AG04450 (cell line): ENCODE measurements around the gene BARX2. TPM values are rescaled to one million over a fixed set of nuclear protein-coding genes. Genes with fewer than 3 reads are reported as not detected.

Source experiments
- CTCF ChIA-PET: fragments of 300-600, 350-600 bp; formaldehyde crosslinking; extraction: SDS; loops from one replicate; lab custom pipeline; 2022; ENCODE audit warnings: antibody characterized with exemption, inconsistent platforms; lab: Charles Lee
- POLR2A ChIA-PET: fragments of 350-600 bp; formaldehyde crosslinking; extraction: SDS; loops from one replicate; lab custom pipeline; 2021; ENCODE audit warnings: antibody characterized with exemption, inconsistent platforms; lab: Yijun Ruan, JAX
- DNase-seq: peaks from one replicate; pipeline ENCODE4 v3.0.0-alpha.2; 2011; ENCODE audit warnings: low read depth, low spot score
- H3K27ac ChIP-seq: one replicate; pipeline ENCODE4 v1.5.1; 2012; ENCODE audit warnings: low read depth, low read length, control low read depth
- H3K27me3 ChIP-seq: one replicate; pipeline ENCODE4 v1.6.0; 2012; ENCODE audit warnings: low read length; ENCODE audit not compliant: control insufficient read depth, insufficient read depth
- H3K4me3 ChIP-seq: 2 replicates; pipeline ENCODE4 v1.5.1; 2011; ENCODE audit warnings: mild to moderate bottlenecking, low read depth, low read length, control low read depth
- H3K9me3 ChIP-seq: 2 replicates; pipeline ENCODE4 v1.5.1; 2012; ENCODE audit warnings: low read length; ENCODE audit not compliant: control insufficient read depth, insufficient read depth
- polyA plus RNA-seq: library from polyadenylated mRNA; depleted of rRNA; stranded (reverse); fragments of >200 nt; gene quantifications from 2 replicates; pipeline ENCODE4 v1.2.3, GENCODE V29; 2011
- TF ChIP-seq, protein P1 (sequence below): IDR thresholded peaks from 2 replicates; pipeline ENCODE4 v1.5.1; 2011; ENCODE audit warnings: low read depth, low read length, control low read depth, inconsistent platforms

BARX2 gene
- polyA plus RNA-seq, 1 experiment, result not detected

GRCh38 chr11:129395432-129395831 is 19.8 kb downstream of the BARX2 start:
- CTCF ChIA-PET, result no interaction called here
- H3K9me3 ChIP-seq, result no peaks in the 10 kb centered on the region
- peaks cover 6% of the 10 kb centered on the region for H3K27me3 ChIP-seq
- H3K4me3 ChIP-seq, result no peak overlapping the region
- POLR2A ChIA-PET, result no interaction called here
- DNase-seq, result no peak
- H3K27ac ChIP-seq, result no peak overlapping the region
- TF ChIP-seq, protein P1, sequence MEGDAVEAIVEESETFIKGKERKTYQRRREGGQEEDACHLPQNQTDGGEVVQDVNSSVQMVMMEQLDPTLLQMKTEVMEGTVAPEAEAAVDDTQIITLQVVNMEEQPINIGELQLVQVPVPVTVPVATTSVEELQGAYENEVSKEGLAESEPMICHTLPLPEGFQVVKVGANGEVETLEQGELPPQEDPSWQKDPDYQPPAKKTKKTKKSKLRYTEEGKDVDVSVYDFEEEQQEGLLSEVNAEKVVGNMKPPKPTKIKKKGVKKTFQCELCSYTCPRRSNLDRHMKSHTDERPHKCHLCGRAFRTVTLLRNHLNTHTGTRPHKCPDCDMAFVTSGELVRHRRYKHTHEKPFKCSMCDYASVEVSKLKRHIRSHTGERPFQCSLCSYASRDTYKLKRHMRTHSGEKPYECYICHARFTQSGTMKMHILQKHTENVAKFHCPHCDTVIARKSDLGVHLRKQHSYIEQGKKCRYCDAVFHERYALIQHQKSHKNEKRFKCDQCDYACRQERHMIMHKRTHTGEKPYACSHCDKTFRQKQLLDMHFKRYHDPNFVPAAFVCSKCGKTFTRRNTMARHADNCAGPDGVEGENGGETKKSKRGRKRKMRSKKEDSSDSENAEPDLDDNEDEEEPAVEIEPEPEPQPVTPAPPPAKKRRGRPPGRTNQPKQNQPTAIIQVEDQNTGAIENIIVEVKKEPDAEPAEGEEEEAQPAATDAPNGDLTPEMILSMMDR, result no peak

DNA sequence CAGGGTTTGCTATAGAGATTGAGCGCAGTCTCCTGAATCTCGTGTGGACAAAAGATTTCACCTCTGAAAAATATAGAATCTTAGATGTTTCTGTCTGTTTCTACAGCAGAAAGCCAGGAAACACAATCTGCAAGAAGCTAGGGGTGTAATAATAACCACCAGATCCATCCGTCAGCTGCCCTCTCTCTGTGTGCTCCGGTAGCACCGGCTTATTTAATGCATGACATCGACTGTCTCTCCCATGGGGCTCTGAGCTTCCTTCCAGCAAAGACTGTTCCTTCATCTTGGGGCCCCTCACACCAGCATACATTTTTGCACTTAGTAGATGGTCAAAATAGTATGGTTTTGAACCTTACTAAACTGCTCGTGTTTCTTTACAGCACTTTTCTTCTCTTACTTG is 20.2 kb downstream of the BARX2 start:
- CTCF ChIA-PET, result no interaction called here

DNA sequence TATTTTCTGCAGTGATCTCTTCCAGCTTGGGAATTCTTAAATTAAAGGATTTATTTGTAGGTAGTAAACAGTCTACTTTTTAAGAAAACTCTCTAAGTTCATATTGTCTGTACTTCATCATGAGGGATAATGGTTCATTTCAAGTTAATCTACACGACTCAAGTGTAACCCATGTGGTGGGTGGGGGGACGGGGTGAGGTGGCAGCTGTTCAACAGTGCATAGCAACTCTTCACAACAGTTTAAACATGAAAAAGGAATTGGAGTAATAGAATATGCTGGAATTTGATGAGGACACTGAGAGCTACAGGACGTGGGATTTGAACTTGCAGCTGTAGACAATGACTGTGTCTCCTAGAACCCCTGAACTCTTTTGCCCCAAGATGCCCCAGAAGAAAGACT is 20.8 kb downstream of the BARX2 start:
- TF ChIP-seq, protein P1, result no peak
- ChIA-PET POLR2A (no interaction called here), CTCF (interaction anchor here (0.7 to 0.8 kb wide), 2 partner anchors 32 to 299 kb away, joined by 3 to 6 read pairs; no protein-coding TSS in a partner anchor)
- no peak overlapping the region for H3K27ac ChIP-seq
- H3K4me3 ChIP-seq, result no peak overlapping the region
- no peaks in the 10 kb centered on the region for H3K9me3 ChIP-seq
- no peak for DNase-seq
- H3K27me3 ChIP-seq, result peaks cover 3% of the 10 kb centered on the region

More for the DNA sequence above, 20.2 kb downstream of the BARX2 start:
- POLR2A ChIA-PET, result no interaction called here
- no peaks in the 10 kb centered on the region for H3K9me3 ChIP-seq
- no peak overlapping the region for H3K27ac ChIP-seq
- H3K4me3 ChIP-seq, result no peak overlapping the region
- peaks cover 3% of the 10 kb centered on the region for H3K27me3 ChIP-seq
- TF ChIP-seq, protein P1, result no peak
- no peak for DNase-seq

DNA sequence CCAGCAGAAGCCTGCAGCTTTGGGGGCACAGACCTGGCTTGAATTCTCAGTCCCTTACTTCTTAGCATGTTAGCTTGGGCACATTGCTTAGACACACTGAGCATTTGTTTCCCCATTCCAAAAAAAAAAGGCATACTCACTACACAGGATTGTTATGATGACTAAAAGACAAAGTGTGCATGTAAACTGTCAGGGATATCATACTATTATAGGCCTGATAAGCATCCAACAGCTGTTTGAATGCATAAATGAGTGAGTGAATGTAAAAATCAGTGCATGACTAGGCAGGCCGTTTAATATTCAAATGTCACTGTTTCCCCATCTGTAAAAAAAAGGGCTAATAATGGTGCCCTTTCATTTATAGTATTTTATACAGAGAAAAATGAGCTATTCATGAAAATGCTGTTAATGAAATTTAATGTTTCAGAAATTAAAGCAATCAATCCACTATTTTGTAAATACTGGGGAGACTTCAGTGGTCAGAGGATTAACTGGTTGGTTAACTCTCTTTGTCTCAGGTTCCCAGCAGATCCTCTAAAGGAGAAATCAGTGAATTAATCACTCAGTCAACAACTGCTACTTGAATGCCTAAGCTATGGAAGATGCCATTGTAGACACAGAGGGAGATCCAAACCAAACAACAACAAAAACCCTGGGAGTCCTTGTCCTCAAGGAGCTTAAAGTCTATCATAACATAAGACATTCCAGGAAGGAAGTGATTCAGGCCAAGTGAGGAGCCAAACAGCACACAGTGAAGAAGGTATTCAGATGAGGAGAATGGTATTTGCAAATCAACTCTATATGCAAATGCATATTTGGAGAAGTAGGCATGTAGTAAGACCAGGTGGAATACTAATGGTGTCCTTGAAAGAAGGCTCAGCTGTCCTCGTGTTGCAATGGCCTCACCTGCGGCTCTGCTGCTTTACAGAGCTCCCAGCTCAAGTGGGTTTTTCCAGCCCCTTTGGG is 26.8 kb downstream of the BARX2 start:
- DNase-seq, result no peak
- ChIA-PET CTCF (interaction anchor here (0.8 kb wide), 1 partner anchor 26 kb away, joined by 3 read pairs; no protein-coding TSS in a partner anchor), POLR2A (no interaction called here)
- H3K27me3 ChIP-seq, result peaks cover under 1% of the 10 kb centered on the region
- no peak overlapping the region for H3K27ac ChIP-seq
- H3K9me3 ChIP-seq, result no peaks in the 10 kb centered on the region
- TF ChIP-seq, protein P1, result no peak
- no peak overlapping the region for H3K4me3 ChIP-seq

DNA sequence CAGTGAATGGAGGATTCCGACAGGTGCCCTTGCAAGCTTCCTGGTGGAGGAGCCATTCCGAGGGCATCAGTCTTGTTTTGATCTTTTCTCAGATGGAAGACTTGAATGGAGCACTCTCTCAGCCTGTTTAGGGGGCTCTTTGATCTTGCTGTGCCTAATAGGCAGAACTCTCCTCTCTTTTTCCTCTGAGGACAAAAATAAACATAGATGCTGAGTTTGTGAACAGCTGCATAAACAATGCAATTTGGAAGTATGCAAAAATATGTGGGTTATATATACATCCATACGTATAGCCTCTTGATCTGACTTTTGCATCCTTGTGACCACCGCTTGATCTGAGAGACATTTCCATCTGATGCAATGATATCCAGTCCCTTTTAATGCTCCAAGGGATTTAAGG is 29.1 kb downstream of the BARX2 start:
- POLR2A ChIA-PET, result no interaction called here

More for the DNA sequence above, 29.1 kb downstream of the BARX2 start:
- no peak for DNase-seq
- Histone ChIP-seq H3K27ac (no peak overlapping the region), H3K9me3 (no peaks in the 10 kb centered on the region), H3K4me3 (no peak overlapping the region), H3K27me3 (no peaks in the 10 kb centered on the region)
- CTCF ChIA-PET, result no interaction called here
- TF ChIP-seq, protein P1, result no peak
